Kidney epithelial cell (primary cell): ENCODE measurements around the gene RSPRY1. TPM values are rescaled to one million over a fixed set of nuclear protein-coding genes. Genes with fewer than 3 reads are reported as not detected.

Experiments
- DNase-seq: peaks from one replicate; pipeline ENCODE4 v3.0.0-alpha.2; 2010; ENCODE audit warnings: low read depth
- H3K27me3 ChIP-seq: 2 replicates; pipeline ENCODE4 v1.6.0; 2011; ENCODE audit warnings: low read length; ENCODE audit not compliant: control insufficient read depth, insufficient read depth
- H3K36me3 ChIP-seq: 2 replicates; pipeline ENCODE4 v1.5.1; 2011; ENCODE audit warnings: low read length; ENCODE audit not compliant: control insufficient read depth, insufficient read depth
- H3K4me3 ChIP-seq: 2 replicates; pipeline ENCODE4 v1.5.1; 2011; ENCODE audit warnings: low read depth, mild to moderate bottlenecking, control low read depth, low read length
- CTCF ChIP-seq: IDR thresholded peaks from 2 replicates; pipeline ENCODE4 v1.5.1; 2011; ENCODE audit warnings: mild to moderate bottlenecking, moderate library complexity, low read length, control low read depth, inconsistent platforms; ENCODE audit not compliant: insufficient read depth, poor library complexity, severe bottlenecking
- total RNA-seq: library from RNA; depleted of rRNA; stranded (reverse); fragments of >200 nt; gene quantifications from 2 replicates; pipeline ENCODE4 v1.2.3, GENCODE V29; 2015

RSPRY1 gene
- total RNA-seq, 1 donor from 2014 or later, result 42.7 TPM

DNA sequence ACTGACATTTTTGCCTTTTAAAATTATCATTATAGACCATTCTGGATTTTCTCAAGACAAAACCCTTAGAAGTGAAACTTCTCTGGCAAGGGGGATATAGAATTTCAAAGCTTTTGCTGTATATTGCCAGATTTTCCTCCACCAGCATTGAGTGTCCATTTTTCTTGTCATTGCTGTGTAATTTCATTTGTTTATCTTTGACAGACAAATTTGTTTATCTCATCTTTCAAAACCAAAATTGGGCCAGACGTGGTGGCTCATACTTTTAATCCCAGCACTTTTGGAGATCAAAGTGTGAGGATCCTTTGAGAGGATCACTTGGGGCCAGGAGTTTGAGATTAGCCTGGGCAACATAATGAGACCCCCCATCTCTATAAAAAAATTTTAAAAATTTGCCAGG, 43.0 kb downstream of the RSPRY1 start:
- DNase-seq, result no peak
- Histone ChIP-seq H3K36me3 (peaks cover 1% of the 10 kb centered on the region), H3K4me3 (no peak overlapping the region), H3K27me3 (no peaks in the 10 kb centered on the region)
- no peak for TF ChIP-seq CTCF

DNA sequence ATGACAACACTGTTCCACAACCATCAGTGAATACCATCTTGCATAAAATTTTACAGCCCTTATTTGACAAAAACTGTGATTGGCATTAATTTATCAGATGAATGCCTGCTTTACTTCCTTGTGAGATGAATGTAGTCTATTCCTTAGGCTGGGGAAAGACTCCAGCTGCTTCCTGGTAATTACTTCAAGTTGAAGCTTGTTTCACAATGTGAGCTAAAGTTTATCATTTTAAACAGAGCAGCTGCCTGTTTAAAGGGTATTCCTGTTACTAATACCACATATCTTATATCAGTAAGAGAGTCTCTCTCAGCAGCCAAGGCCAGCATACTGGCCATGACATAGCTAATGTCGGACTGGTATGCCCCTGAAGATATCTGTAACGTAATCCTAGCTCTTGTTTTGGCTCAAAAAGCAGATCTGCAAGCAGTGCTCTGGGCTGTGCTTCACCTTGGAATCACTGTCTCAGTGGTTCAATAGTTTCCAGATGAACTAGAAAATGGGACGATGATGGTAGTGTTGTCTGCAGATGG, 45.8 kb downstream of the RSPRY1 start:
- TF ChIP-seq CTCF, result no peak
- no peak for DNase-seq
- Histone ChIP-seq H3K36me3 (peaks cover 4% of the 10 kb centered on the region), H3K27me3 (no peaks in the 10 kb centered on the region), H3K4me3 (no peak overlapping the region)

- no peaks in the 10 kb centered on the region for H3K27me3 ChIP-seq
- DNase-seq, result no peak
- H3K4me3 ChIP-seq, result no peak overlapping the region
- TF ChIP-seq CTCF, result no peak
- peaks cover 3% of the 10 kb centered on the region for H3K36me3 ChIP-seq
These were observed 48.0 kb downstream of the RSPRY1 start for GRCh38 chr16:57233944-57234706.

DNA sequence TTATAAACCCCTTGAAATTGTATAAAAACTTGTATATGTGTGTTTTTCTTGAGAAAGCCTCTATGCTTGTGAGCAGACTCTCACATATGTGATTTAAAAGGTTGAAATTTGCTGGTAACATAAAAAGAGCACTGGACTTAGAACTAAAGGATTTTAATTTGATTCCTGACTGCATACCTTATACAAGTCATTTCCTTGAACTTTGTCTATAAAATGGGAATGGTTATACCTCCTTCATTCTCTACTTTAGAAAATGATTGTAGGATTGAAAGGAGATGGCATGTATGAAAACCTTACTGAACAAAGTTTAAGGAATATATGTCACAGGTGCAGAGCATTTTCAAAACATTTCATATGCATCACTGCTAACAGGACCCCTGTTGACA, 48.6 kb downstream of the RSPRY1 start:
- Histone ChIP-seq H3K4me3 (no peak overlapping the region), H3K36me3 (peaks cover 3% of the 10 kb centered on the region), H3K27me3 (no peaks in the 10 kb centered on the region)
- DNase-seq, result no peak
- no peak for TF ChIP-seq CTCF

DNA sequence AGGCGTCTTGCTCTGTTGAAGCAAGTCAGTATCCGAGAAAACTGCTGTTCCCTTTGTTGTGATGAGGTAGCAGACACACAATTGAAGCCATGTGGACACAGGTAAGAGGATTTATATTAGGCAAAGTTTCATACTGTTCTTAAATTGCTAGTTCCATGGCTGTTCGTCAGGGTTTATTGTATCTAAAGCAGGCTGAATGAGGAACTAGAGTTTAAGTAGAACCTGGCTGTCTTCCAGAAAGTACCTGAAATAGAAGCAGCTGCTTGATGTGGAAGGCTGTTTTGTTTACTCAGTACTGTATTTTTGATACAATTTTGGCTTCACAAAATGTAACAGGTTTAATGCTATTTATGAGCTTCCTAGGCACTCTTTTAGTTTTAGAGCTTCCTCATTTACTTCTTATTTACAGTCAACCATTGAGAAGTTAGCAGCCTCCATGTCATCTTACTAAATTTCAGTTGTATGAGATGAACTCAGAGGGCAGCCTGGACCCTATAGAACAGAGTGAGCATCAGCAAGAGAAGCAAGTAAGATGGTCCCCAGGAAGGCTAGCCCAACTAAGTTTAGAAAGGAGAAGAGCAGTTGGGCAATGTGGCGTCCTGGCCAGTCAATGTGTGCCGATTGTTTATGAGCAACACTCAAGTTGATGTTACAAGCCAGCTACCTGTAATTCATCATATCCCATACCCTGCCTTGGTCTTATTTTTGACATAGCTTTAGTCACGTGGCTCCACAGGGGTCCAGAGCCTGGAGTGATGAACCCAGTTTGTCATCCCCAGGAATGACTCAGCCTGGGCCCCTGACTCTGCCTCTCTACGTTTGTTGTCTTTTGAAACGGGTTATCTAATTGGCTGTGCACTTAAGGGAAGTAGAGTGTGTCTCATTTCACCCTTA, 49.2 kb downstream of the RSPRY1 start:
- no peak for TF ChIP-seq CTCF
- Histone ChIP-seq H3K4me3 (no peak overlapping the region), H3K36me3 (peaks cover 3% of the 10 kb centered on the region), H3K27me3 (no peaks in the 10 kb centered on the region)
- DNase-seq, result no peak

- TF ChIP-seq CTCF, result no peak
- Histone ChIP-seq H3K27me3 (no peaks in the 10 kb centered on the region), H3K4me3 (no peak overlapping the region), H3K36me3 (peaks cover 3% of the 10 kb centered on the region)
- DNase-seq, result no peak
These were observed 49.9 kb downstream of the RSPRY1 start for GRCh38 chr16:57236022-57236350.
